Thyroid gland (tissue), 4 donors: ENCODE measurements around the gene CHRD. TPM values are rescaled to one million over a fixed set of nuclear protein-coding genes. Genes with fewer than 3 reads are reported as not detected.
"Not testable (repeated sequence)": the region's sequence is repeated elsewhere in the genome, so short reads cannot be mapped to it uniquely, and the experiment has no call there.

Source experiments
- DNase-seq, 2 donors: peaks; one replicate each; pipeline ENCODE4 v3.0.0-alpha.2; 2019
- H3K27ac ChIP-seq, 3 donors: fragments of 200-600 bp; sonication (generic); 1 replicate in 2 of 3; 2 replicates in 1 of 3; pipeline ENCODE4 v1.5.1; 2016 to 2019; ENCODE audit warnings: mild to moderate bottlenecking in 1 of 3, moderate library complexity in 1 of 3
- H3K27me3 ChIP-seq: fragments of 200-600 bp; sonication (generic); one replicate; pipeline ENCODE4 v1.5.1; 2019
- H3K36me3 ChIP-seq, 2 donors: fragments of 200-600 bp; sonication (generic); one replicate each; pipeline ENCODE4 v1.5.1; 2016 to 2019
- H3K4me1 ChIP-seq, 2 donors: fragments of 200-600 bp; sonication (generic); one replicate each; pipeline ENCODE4 v1.5.1; 2017 to 2019
- H3K4me3 ChIP-seq, 3 donors: fragments of 200-600 bp; sonication (generic); replicated peaks in 1 of 3; 1 replicate in 2 of 3; 2 replicates in 1 of 3; pipeline ENCODE4 v1.5.1; 2016; ENCODE audit warnings: mild to moderate bottlenecking in 1 of 3
- H3K9me3 ChIP-seq: fragments of 200-600 bp; sonication (generic); one replicate; pipeline ENCODE4 v1.5.1; 2017
- POLR2A ChIP-seq, 2 donors: fragments of 450-650 bp; IDR thresholded peaks; one replicate each; pipeline ENCODE4 v1.6.1; 2017; ENCODE audit warnings: antibody characterized with exemption in 2 of 2, mild to moderate bottlenecking in 2 of 2, moderate library complexity in 1 of 2
- WGBS, 2 donors: methylation state at CpG; one replicate each; pipeline ENCODE4 v1.1.5; 2017; 5-methylcytosine and 5-hydroxymethylcytosine counted together
- intact Hi-C: fragments of 100-400 bp; cut with DNase I; formaldehyde crosslinking; loops from one replicate; pipeline ENCODE4 v1.15.1; 2023
- total RNA-seq, 4 donors: library from RNA; depleted of rRNA; stranded (reverse); fragments of >200 nt; gene quantifications; one replicate each; pipeline ENCODE4 v1.2.3, GENCODE V29; 2016
- TF ChIP-seq, protein P1 (sequence below), 6 experiments: fragments of 200-600 bp in 3 of 6; fragments of 450-650 bp in 3 of 6; sonication (generic) in 3 of 6; IDR thresholded peaks; one replicate each; pipeline ENCODE4 v1.5.1; 2016 to 2019; ENCODE audit warnings: antibody characterized with exemption in 6 of 6, mild to moderate bottlenecking in 2 of 6, inconsistent platforms in 1 of 6, moderate library complexity in 1 of 6

The CHRD gene
- total RNA-seq, 4 donors from 2014 or later: 4.1 to 14.8 (median 8.0) TPM

DNA sequence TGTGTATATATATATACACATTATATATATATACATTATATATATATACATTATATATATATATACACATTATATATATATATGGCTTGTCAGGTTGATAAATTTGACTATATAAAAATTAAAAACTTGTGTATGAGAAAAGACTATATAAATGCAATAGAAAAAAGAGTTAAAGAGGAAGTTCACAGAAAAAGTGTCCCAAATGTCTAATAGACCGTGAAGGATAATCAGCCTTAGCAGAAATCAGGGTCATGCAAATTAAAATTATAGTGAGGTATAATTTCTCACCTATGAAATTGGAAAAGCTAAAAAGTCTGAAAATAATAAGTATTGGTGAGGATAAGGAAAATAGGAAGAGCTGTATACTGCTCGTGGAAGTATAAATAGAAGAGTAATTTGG lies 51.1 kb downstream of the CHRD start:
- H3K27ac ChIP-seq: no peak overlapping the region
- intact Hi-C loops: no loop called here
- no peaks in the 10 kb centered on the region for H3K9me3 ChIP-seq
- H3K4me1 ChIP-seq: no peaks in the 10 kb centered on the region
- no peak overlapping the region for H3K4me3 ChIP-seq
- DNase-seq: no peak
- H3K36me3 ChIP-seq: no peaks in the 10 kb centered on the region
- WGBS, 2 donors: 85 to 92% methylated on average over 2 of the region's 2 CpGs
- no peak for TF ChIP-seq POLR2A (IDR thresholded peaks at IDR 0.05)
- TF ChIP-seq, protein P1, sequence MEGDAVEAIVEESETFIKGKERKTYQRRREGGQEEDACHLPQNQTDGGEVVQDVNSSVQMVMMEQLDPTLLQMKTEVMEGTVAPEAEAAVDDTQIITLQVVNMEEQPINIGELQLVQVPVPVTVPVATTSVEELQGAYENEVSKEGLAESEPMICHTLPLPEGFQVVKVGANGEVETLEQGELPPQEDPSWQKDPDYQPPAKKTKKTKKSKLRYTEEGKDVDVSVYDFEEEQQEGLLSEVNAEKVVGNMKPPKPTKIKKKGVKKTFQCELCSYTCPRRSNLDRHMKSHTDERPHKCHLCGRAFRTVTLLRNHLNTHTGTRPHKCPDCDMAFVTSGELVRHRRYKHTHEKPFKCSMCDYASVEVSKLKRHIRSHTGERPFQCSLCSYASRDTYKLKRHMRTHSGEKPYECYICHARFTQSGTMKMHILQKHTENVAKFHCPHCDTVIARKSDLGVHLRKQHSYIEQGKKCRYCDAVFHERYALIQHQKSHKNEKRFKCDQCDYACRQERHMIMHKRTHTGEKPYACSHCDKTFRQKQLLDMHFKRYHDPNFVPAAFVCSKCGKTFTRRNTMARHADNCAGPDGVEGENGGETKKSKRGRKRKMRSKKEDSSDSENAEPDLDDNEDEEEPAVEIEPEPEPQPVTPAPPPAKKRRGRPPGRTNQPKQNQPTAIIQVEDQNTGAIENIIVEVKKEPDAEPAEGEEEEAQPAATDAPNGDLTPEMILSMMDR (IDR thresholded peaks at IDR 0.05): no peak
- no peaks in the 10 kb centered on the region for H3K27me3 ChIP-seq

DNA sequence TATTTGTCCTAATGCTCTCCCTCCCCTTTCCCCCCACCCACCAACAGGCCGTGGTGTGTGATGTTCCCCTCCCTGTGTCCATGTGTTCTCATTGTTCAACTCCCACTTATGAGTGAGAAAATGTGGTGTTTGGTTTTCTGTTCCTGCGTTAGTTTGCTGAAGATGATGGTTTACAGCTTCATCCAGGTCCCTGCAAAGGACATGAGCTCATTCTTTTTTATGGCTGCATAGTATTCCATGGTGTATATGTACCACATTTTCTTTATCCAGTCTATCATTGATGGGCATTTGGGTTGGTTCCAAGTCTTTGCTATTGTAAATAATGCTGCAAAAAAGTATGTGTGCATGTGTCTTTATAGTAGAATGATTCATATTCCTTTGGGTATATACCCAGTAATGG lies 53.3 kb downstream of the CHRD start:
- H3K27me3 ChIP-seq, H3K4me1 ChIP-seq, H3K4me3 ChIP-seq, H3K36me3 ChIP-seq, DNase-seq, intact Hi-C loops, H3K9me3 ChIP-seq, H3K27ac ChIP-seq: not testable (repeated sequence)
- WGBS, 2 donors: 82% methylated on average over 2 of the region's 2 CpGs

DNA sequence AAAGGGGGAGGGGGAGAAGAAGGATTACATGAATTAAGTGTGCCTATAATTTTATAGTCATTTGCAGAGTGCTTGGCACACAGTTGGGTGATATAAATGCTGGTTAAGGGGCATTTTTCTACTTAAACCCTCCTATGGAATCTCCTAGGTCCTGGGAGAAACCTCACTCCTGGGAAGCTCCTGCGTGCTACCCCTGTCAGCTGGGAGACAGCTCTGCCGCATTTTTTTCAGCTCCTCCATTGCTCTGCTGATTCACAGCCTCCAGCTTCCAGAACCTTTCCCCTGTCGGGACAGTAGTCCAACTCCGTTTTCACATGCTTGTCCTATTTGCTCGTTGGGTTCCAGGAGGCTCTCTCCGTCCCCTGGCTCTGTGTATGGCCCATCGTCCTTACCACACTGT lies 59.2 kb downstream of the CHRD start:
- no peak overlapping the region for H3K4me3 ChIP-seq
- no peaks in the 10 kb centered on the region for H3K27me3 ChIP-seq
- 75 to 79% methylated on average over 7 of the region's 7 CpGs for WGBS, 2 donors
- intact Hi-C loops: no loop called here
- no peaks in the 10 kb centered on the region for H3K36me3 ChIP-seq
- H3K9me3 ChIP-seq: no peaks in the 10 kb centered on the region
- H3K27ac ChIP-seq: no peak overlapping the region
- no peaks in the 10 kb centered on the region for H3K4me1 ChIP-seq
- TF ChIP-seq POLR2A (IDR thresholded peaks at IDR 0.05): no peak
- TF ChIP-seq, protein P1 (IDR thresholded peaks at IDR 0.05): no peak
- no peak for DNase-seq

Other genes with a start within 250 kb of the CHRD start
- gene EIF2B5, start 244.7 kb upstream of the CHRD start, total RNA-seq: 10 to 100 TPM; 27.9 to 46.5 (median 42.2) TPM
- gene DVL3, start 224.7 kb upstream of the CHRD start, total RNA-seq: 100 to 1,000 TPM in 1 of 4 donors, 10 to 100 TPM in 3; 48.2 to 137 (median 65.3) TPM
- gene AP2M1, start 205.2 kb upstream of the CHRD start, total RNA-seq: 100 to 1,000 TPM; 180 to 302 (median 212) TPM
- 10 to 100 TPM; 51.1 to 83.4 (median 72.6) TPM for gene ABCF3, start 193.9 kb upstream of the CHRD start, total RNA-seq
- gene VWA5B2, start 150.5 kb upstream of the CHRD start, total RNA-seq: under 1 TPM in 3 of 4 donors, not detected in 1; 0.42 to 0.88 (median 0.45) TPM
- gene ALG3, start 131.1 kb upstream of the CHRD start, total RNA-seq: 10 to 100 TPM; 49.2 to 87.3 (median 66.8) TPM
- 10 to 100 TPM in 3 of 4 donors, 1 to 10 TPM in 1; 9.4 to 17.1 (median 13.5) TPM for gene EEF1AKMT4, start 130.4 kb upstream of the CHRD start, total RNA-seq
- gene CAMK2N2, start 118.5 kb upstream of the CHRD start, total RNA-seq: not detected
- gene ECE2, start 104.0 kb upstream of the CHRD start, total RNA-seq: not detected
- 100 to 1,000 TPM; 136 to 320 (median 244) TPM for gene PSMD2, start 80.8 kb upstream of the CHRD start, total RNA-seq
- 100 to 1,000 TPM; 206 to 418 (median 348) TPM for gene EIF4G1, start 65.4 kb upstream of the CHRD start, total RNA-seq
- gene FAM131A, start 42.5 kb upstream of the CHRD start, total RNA-seq: 10 to 100 TPM; 19.2 to 35.1 (median 22.5) TPM
- gene CLCN2, start 18.4 kb upstream of the CHRD start, total RNA-seq: 1 to 10 TPM; 4.3 to 7.6 (median 5.2) TPM
- 100 to 1,000 TPM in 1 of 4 donors, 10 to 100 TPM in 3; 58.1 to 113 (median 85.6) TPM for gene POLR2H, start 18.3 kb upstream of the CHRD start, total RNA-seq
- gene THPO, start 1.8 kb upstream of the CHRD start, total RNA-seq: under 1 TPM in 1 of 4 donors, not detected in 3; 0.13 TPM
- 1 to 10 TPM in 2 of 4 donors, under 1 TPM in 2; 0.46 to 2.7 (median 1.1) TPM for gene EPHB3, start 181.7 kb downstream of the CHRD start, total RNA-seq